Measurements from ENCODE around the gene YTHDF2. TPM values are rescaled to one million over a fixed set of nuclear protein-coding genes. Genes with fewer than 3 reads are reported as not detected.

YTHDF2 gene
- total and polyA plus RNA-seq, 2 donors from 2014 or later: 38.2 to 61.0 TPM

GRCh38 chr1:28803051-28803450, 66.3 kb downstream of the YTHDF2 start:
- H3K9ac ChIP-seq (ENCODE audit: low read length in 3 of 3): no peak overlapping the region
- FAIRE-seq (no peak), DNase-seq (no peak)
- H3K27me3 ChIP-seq (ENCODE audit: control insufficient read depth, insufficient read depth, low read length): no peaks in the 10 kb centered on the region
- intact Hi-C loops (cut with DNase I): no loop called here
- H3K9me3 ChIP-seq (ENCODE audit: control insufficient read depth in 2 of 3, insufficient read depth in 1 of 3, low read length in 3 of 3): peaks cover 0 to 4% (median 0%) of the 10 kb centered on the region in 3 donors
- H3K4me1 ChIP-seq (ENCODE audit: control insufficient read depth in 2 of 3, insufficient read depth in 2 of 3, low read depth in 1 of 3, low read length in 3 of 3): no peaks in the 10 kb centered on the region
- no peak overlapping the region for H3K27ac ChIP-seq (ENCODE audit: low read depth in 2 of 2, low read length in 2 of 2)
- no peak for TF ChIP-seq CTCF (IDR thresholded peaks at IDR 0.05; ENCODE audit: borderline replicate concordance, extremely low read depth, insufficient read depth)
- H3K4me3 ChIP-seq (ENCODE audit: low read length in 3 of 3): no peak overlapping the region
- no peaks in the 10 kb centered on the region for H3K36me3 ChIP-seq (ENCODE audit: control insufficient read depth in 2 of 3, insufficient read depth in 3 of 3, low read length in 3 of 3)

GRCh38 chr1:28803662-28804061, 66.9 kb downstream of the YTHDF2 start:
- Histone ChIP-seq H3K27me3 (ENCODE audit: control insufficient read depth, insufficient read depth, low read length) (no peaks in the 10 kb centered on the region), H3K36me3 (ENCODE audit: control insufficient read depth in 2 of 3, insufficient read depth in 3 of 3, low read length in 3 of 3) (no peaks in the 10 kb centered on the region), H3K27ac (ENCODE audit: low read depth in 2 of 2, low read length in 2 of 2) (no peak overlapping the region), H3K9ac (ENCODE audit: low read length in 3 of 3) (no peak overlapping the region), H3K4me1 (ENCODE audit: control insufficient read depth in 2 of 3, insufficient read depth in 2 of 3, low read depth in 1 of 3, low read length in 3 of 3) (no peaks in the 10 kb centered on the region), H3K4me3 (ENCODE audit: low read length in 3 of 3) (no peak overlapping the region), H3K9me3 (ENCODE audit: control insufficient read depth in 2 of 3, insufficient read depth in 1 of 3, low read length in 3 of 3) (peaks cover 0 to 4% (median 0%) of the 10 kb centered on the region in 3 donors)
- FAIRE-seq: no peak
- no peak for TF ChIP-seq CTCF (IDR thresholded peaks at IDR 0.05; ENCODE audit: borderline replicate concordance, extremely low read depth, insufficient read depth)
- intact Hi-C loops (cut with DNase I): no loop called here
- no peak for DNase-seq

- intact Hi-C loops (cut with DNase I): no loop called here
- no peak for FAIRE-seq
- Histone ChIP-seq H3K9me3 (ENCODE audit: control insufficient read depth in 2 of 3, insufficient read depth in 1 of 3, low read length in 3 of 3) (peaks cover 0 to 4% (median 0%) of the 10 kb centered on the region in 3 donors), H3K27me3 (ENCODE audit: control insufficient read depth, insufficient read depth, low read length) (no peaks in the 10 kb centered on the region), H3K9ac (ENCODE audit: low read length in 3 of 3) (no peak overlapping the region), H3K4me1 (ENCODE audit: control insufficient read depth in 2 of 3, insufficient read depth in 2 of 3, low read depth in 1 of 3, low read length in 3 of 3) (no peaks in the 10 kb centered on the region), H3K27ac (ENCODE audit: low read depth in 2 of 2, low read length in 2 of 2) (no peak overlapping the region), H3K36me3 (ENCODE audit: control insufficient read depth in 2 of 3, insufficient read depth in 3 of 3, low read length in 3 of 3) (no peaks in the 10 kb centered on the region), H3K4me3 (ENCODE audit: low read length in 3 of 3) (no peak overlapping the region)
- TF ChIP-seq CTCF (IDR thresholded peaks at IDR 0.05; ENCODE audit: borderline replicate concordance, extremely low read depth, insufficient read depth): no peak
- DNase-seq: no peak
Observed at GRCh38 chr1:28804071-28804470, 67.3 kb downstream of the YTHDF2 start.

GRCh38 chr1:28807046-28807445, 70.3 kb downstream of the YTHDF2 start:
- DNase-seq: no peak
- no peak for TF ChIP-seq CTCF (IDR thresholded peaks at IDR 0.05; ENCODE audit: borderline replicate concordance, extremely low read depth, insufficient read depth)
- H3K9me3 ChIP-seq (ENCODE audit: control insufficient read depth in 2 of 3, insufficient read depth in 1 of 3, low read length in 3 of 3): peaks cover 0 to 4% (median 0%) of the 10 kb centered on the region in 3 donors
- FAIRE-seq: no peak
- H3K27ac ChIP-seq (ENCODE audit: low read depth in 2 of 2, low read length in 2 of 2): no peak overlapping the region
- no peak overlapping the region for H3K9ac ChIP-seq (ENCODE audit: low read length in 3 of 3)
- intact Hi-C loops (cut with DNase I): no loop called here
- peaks cover 11% of the 10 kb centered on the region for H3K27me3 ChIP-seq (ENCODE audit: control insufficient read depth, insufficient read depth, low read length)
- H3K4me1 ChIP-seq (ENCODE audit: control insufficient read depth in 2 of 3, insufficient read depth in 2 of 3, low read depth in 1 of 3, low read length in 3 of 3): no peaks in the 10 kb centered on the region
- no peak overlapping the region for H3K4me3 ChIP-seq (ENCODE audit: low read length in 3 of 3)
- H3K36me3 ChIP-seq (ENCODE audit: control insufficient read depth in 2 of 3, insufficient read depth in 3 of 3, low read length in 3 of 3): no peaks in the 10 kb centered on the region
